Aorta (tissue), 5 donors: ENCODE measurements around the gene CBFB. TPM values are rescaled to one million over a fixed set of nuclear protein-coding genes. Genes with fewer than 3 reads are reported as not detected.

Experiments used
- ATAC-seq: fragments of 200-7000 bp; cut with Tn5 transposase; one replicate; pipeline ENCODE4 v1.9.1; 2022; ENCODE audit warnings: moderate library complexity; ENCODE audit not compliant: low FRiP score
- DNase-seq, 2 donors: peaks; one replicate each; pipeline ENCODE4 v3.0.0-alpha.2; 2020
- H3K27ac ChIP-seq, 2 donors: one replicate each; pipeline ENCODE4 v1.5.1; 2013; ENCODE audit warnings: low read length in 2 of 2, mild to moderate bottlenecking in 2 of 2, moderate library complexity in 2 of 2, control low read depth in 1 of 2, inconsistent platforms in 1 of 2, low read depth in 1 of 2
- H3K27me3 ChIP-seq, 2 donors: one replicate each; pipeline ENCODE4 v1.6.1; 2013; ENCODE audit warnings: control low read depth in 1 of 2, low read length in 1 of 2, mild to moderate bottlenecking in 1 of 2, moderate library complexity in 1 of 2; ENCODE audit not compliant: insufficient read depth in 2 of 2, control insufficient read depth in 1 of 2
- H3K36me3 ChIP-seq, 2 donors: one replicate each; pipeline ENCODE4 v1.6.1; 2013; ENCODE audit warnings: control low read depth in 1 of 2, low read length in 1 of 2, mild to moderate bottlenecking in 1 of 2; ENCODE audit not compliant: insufficient read depth in 2 of 2, control insufficient read depth in 1 of 2
- H3K4me1 ChIP-seq, 2 donors: one replicate each; pipeline ENCODE4 v1.6.1; 2013; ENCODE audit warnings: low read length in 2 of 2, control low read depth in 1 of 2, mild to moderate bottlenecking in 1 of 2, moderate library complexity in 1 of 2; ENCODE audit not compliant: insufficient read depth in 2 of 2, control insufficient read depth in 1 of 2
- H3K4me3 ChIP-seq, 2 donors: one replicate each; pipeline ENCODE4 v1.5.1; 2013; ENCODE audit warnings: low read length in 2 of 2, control low read depth in 1 of 2, mild to moderate bottlenecking in 1 of 2
- H3K9me3 ChIP-seq: one replicate; pipeline ENCODE4 v1.6.1; 2013; ENCODE audit warnings: mild to moderate bottlenecking, low read length; ENCODE audit not compliant: control insufficient read depth
- WGBS, 2 donors: extraction: QIAGEN DNeasy Blood & Tissue Kit; methylation state at CpG; one replicate each; pipeline ENCODE4 v1.1.7; 2013; 5-methylcytosine and 5-hydroxymethylcytosine counted together
- intact Hi-C, 2 donors: fragments of 100-400 bp; cut with DNase I; formaldehyde crosslinking; loops; one replicate each; pipeline versions ENCODE4 v1.14.2 to v1.15.0; 2022
- polyA plus RNA-seq, 2 donors: library from polyadenylated mRNA; stranded (reverse); fragments of 200-250 nt; gene quantifications; one replicate each; pipeline ENCODE4 v1.2.3, GENCODE V29; 2013
- total RNA-seq, 2 donors: library from RNA; stranded (reverse); fragmentation: NEBNext Ultra II Directional; extraction: Animal tissue kit (Norgen Biotek cat#: 25700); gene quantifications; one replicate each; pipeline ENCODE4 v1.2.1, GENCODE V29; 2021
- donor health status: healthy with polysubstance abuse.
- donor health status: Bipolar disorder and iron deficiency.
- donor health status: DM: no; HTN: no; CAD: no.
- donor health status: DM: no; HTN: no; CAD: no.
- donor health status: DM: yes; HTN: yes; CAD: no.

The CBFB gene
- total and polyA plus RNA-seq, 4 donors = 12.0 to 67.3 (median 28.6) TPM

GRCh38 chr16:67043420-67043819, 14.5 kb downstream of the CBFB start:
- H3K27me3 ChIP-seq = no peaks in the 10 kb centered on the region
- peaks cover 0 to 7% of the 10 kb centered on the region in 2 donors for H3K4me1 ChIP-seq
- no peak for ATAC-seq
- H3K36me3 ChIP-seq = peaks cover 0 to 2% of the 10 kb centered on the region in 2 donors
- H3K27ac ChIP-seq = no peak overlapping the region
- no peak for DNase-seq
- no peaks in the 10 kb centered on the region for H3K9me3 ChIP-seq
- intact Hi-C loops = no loop called here
- no peak overlapping the region for H3K4me3 ChIP-seq
- WGBS, 2 donors = 98 to 99% methylated on average over 1 of the region's 1 CpG

GRCh38 chr16:67050796-67051195, 21.8 kb downstream of the CBFB start:
- H3K4me3 ChIP-seq = no peak overlapping the region
- H3K9me3 ChIP-seq = no peaks in the 10 kb centered on the region
- intact Hi-C loops = no loop called here
- ATAC-seq = no peak
- WGBS, 2 donors = 79 to 81% methylated on average over 2 of the region's 2 CpGs
- no peaks in the 10 kb centered on the region for H3K36me3 ChIP-seq
- no peak for DNase-seq
- H3K27me3 ChIP-seq = no peaks in the 10 kb centered on the region
- H3K27ac ChIP-seq = no peak overlapping the region
- no peaks in the 10 kb centered on the region for H3K4me1 ChIP-seq

GRCh38 chr16:67052399-67052798, 23.4 kb downstream of the CBFB start:
- no peak for ATAC-seq
- DNase-seq = no peak
- intact Hi-C loops = no loop called here
- no peaks in the 10 kb centered on the region for H3K27me3 ChIP-seq
- H3K4me3 ChIP-seq = no peak overlapping the region
- 85 to 92% methylated on average over 1 of the region's 1 CpG for WGBS, 2 donors
- H3K9me3 ChIP-seq = no peaks in the 10 kb centered on the region
- no peak overlapping the region for H3K27ac ChIP-seq
- no peaks in the 10 kb centered on the region for H3K36me3 ChIP-seq
- no peaks in the 10 kb centered on the region for H3K4me1 ChIP-seq

GRCh38 chr16:67053767-67054334, 24.9 kb downstream of the CBFB start:
- ATAC-seq = no peak
- intact Hi-C loops = no loop called here
- H3K9me3 ChIP-seq = no peaks in the 10 kb centered on the region
- no peaks in the 10 kb centered on the region for H3K27me3 ChIP-seq
- H3K36me3 ChIP-seq = no peaks in the 10 kb centered on the region
- H3K4me1 ChIP-seq = no peaks in the 10 kb centered on the region
- H3K27ac ChIP-seq = no peak overlapping the region
- 91 to 93% methylated on average over 4 of the region's 4 CpGs for WGBS, 2 donors
- no peak for DNase-seq
- H3K4me3 ChIP-seq = no peak overlapping the region

- H3K4me3 ChIP-seq = no peak overlapping the region
- no peaks in the 10 kb centered on the region for H3K27me3 ChIP-seq
- 80 to 81% methylated on average over 2 of the region's 2 CpGs for WGBS, 2 donors
- no peak overlapping the region for H3K27ac ChIP-seq
- H3K36me3 ChIP-seq = no peaks in the 10 kb centered on the region
- no peak for ATAC-seq
- intact Hi-C loops = no loop called here
- H3K4me1 ChIP-seq = no peaks in the 10 kb centered on the region
- H3K9me3 ChIP-seq = no peaks in the 10 kb centered on the region
- no peak for DNase-seq
Observed at GRCh38 chr16:67054901-67055300, 26.0 kb downstream of the CBFB start.

DNA sequence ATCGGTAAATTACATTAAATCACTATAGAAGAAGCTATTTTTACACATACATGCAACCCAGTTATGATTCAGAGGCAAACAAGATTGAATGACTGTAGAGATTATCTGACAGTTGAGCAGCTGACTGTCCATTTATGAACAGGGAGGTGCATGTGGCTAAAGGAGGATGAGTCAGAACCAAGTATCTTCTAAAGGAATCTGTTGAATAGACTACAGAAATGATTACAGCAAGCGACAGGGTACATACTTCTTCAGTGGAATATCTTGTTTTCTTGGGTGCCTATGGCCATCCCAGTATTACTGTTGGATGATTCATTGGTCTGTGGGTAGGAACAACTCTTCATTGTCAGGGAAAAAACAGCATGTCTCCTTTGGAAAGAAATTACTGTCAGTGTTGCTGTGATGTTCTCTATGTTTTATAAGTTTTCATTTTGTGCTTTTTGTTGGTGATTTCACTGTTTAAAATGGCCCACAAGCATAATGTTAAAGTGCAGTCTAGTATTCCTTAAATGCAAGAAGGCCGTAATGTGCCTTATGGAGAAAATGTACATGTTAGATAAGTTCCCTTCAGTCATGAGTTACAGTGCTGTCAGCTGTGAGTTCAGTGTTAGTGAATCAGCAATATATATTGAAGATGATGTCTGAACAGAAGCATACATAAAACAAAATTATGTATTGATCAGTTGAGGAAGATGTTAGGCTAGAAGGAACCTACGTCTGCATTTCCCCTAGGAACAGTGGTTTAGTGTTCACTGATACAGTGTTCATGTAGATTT, 27.0 kb downstream of the CBFB start:
- Histone ChIP-seq H3K27ac (no peak overlapping the region), H3K36me3 (no peaks in the 10 kb centered on the region), H3K27me3 (no peaks in the 10 kb centered on the region), H3K4me3 (no peak overlapping the region), H3K9me3 (no peaks in the 10 kb centered on the region), H3K4me1 (no peaks in the 10 kb centered on the region)
- WGBS, 2 donors = 87 to 90% methylated on average over 4 of the region's 4 CpGs
- intact Hi-C loops = no loop called here
- DNase-seq = no peak
- ATAC-seq = no peak

- 55 to 65% methylated on average over 2 of the region's 2 CpGs for WGBS, 2 donors
- no peaks in the 10 kb centered on the region for H3K9me3 ChIP-seq
- H3K4me3 ChIP-seq = no peak overlapping the region
- ATAC-seq = no peak
- no peak overlapping the region for H3K27ac ChIP-seq
- H3K4me1 ChIP-seq = no peaks in the 10 kb centered on the region
- H3K27me3 ChIP-seq = no peaks in the 10 kb centered on the region
- no peak for DNase-seq
- H3K36me3 ChIP-seq = no peaks in the 10 kb centered on the region
- intact Hi-C loops = no loop called here
Observed at GRCh38 chr16:67063008-67063407, 34.1 kb downstream of the CBFB start.

DNA sequence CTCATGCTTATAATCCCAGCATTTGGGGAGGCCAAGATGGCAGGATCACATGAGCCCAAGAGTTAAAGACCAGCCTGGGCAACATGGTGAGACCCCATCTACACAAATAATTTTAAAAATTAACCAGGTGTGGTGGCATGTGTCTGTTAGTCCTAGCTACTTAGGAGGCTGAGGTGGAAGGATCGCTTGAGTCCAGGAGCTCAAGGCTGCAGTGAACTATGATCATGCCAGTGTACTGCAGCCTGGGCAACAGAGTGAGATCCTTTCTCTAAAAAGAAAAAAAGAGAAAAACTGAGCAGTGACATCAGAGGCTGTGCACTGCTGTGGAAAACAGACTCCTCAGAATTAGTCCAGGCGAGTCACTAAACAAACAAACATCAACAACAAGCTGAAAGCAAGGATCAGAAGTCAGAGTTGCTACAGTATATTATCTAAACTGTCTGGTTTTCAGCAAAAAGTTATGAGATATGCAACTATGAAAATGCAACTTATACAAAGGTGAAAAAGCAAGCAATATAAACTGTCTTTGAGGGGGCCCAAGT, 39.3 kb downstream of the CBFB start:
- 95 to 100% methylated on average over 2 of the region's 2 CpGs for WGBS, 2 donors
- Histone ChIP-seq H3K27me3 (no peaks in the 10 kb centered on the region), H3K9me3 (no peaks in the 10 kb centered on the region), H3K27ac (no peak overlapping the region), H3K4me3 (no peak overlapping the region), H3K36me3 (peaks cover 0 to 4% of the 10 kb centered on the region in 2 donors), H3K4me1 (no peaks in the 10 kb centered on the region)
- intact Hi-C loops = no loop called here
- DNase-seq = no peak
- ATAC-seq = no peak
